Activated naive CD8-positive, alpha-beta T cell treated with anti-CD3 and anti-CD28 coated beads, Interleukin-2, amount 10 ng/mL, durations not matched to agents 7 days and 5 days (primary cell): ENCODE measurements around the gene POU6F2. TPM values are rescaled to one million over a fixed set of nuclear protein-coding genes. Genes with fewer than 3 reads are reported as not detected.

Source experiments
- ATAC-seq: fragments of 150-1000 bp; cut with Tn5 transposase; one replicate; pipeline ENCODE4 v1.10.0; 2021; ENCODE audit warnings: low read depth, moderate library complexity
- POLR2A ChIA-PET: fragments of 350-600 bp; sonication (Branson Sonifier 250); formaldehyde crosslinking; loops from one replicate; lab custom pipeline; 2021; ENCODE audit warnings: antibody characterized with exemption; lab: Charles Lee
- DNase-seq: peaks from one replicate; pipeline ENCODE4 v3.0.0; 2021
- H3K27ac Mint-ChIP-seq: one replicate; pipeline ENCODE4 v1.8.0; 2022; ENCODE audit warnings: mild to moderate bottlenecking, mixed read lengths
- H3K27me3 Mint-ChIP-seq: one replicate; pipeline ENCODE4 v1.8.0; 2022; ENCODE audit warnings: mild to moderate bottlenecking, moderate library complexity, mixed read lengths
- H3K36me3 Mint-ChIP-seq: one replicate; pipeline ENCODE4 v1.8.0; 2021; ENCODE audit warnings: mild to moderate bottlenecking, mixed read lengths
- H3K4me1 Mint-ChIP-seq: one replicate; pipeline ENCODE4 v1.8.0; 2021; ENCODE audit warnings: mixed read lengths
- H3K4me3 Mint-ChIP-seq: one replicate; pipeline ENCODE4 v1.8.0; 2022; ENCODE audit warnings: mild to moderate bottlenecking, moderate library complexity, mixed read lengths
- H3K9me3 Mint-ChIP-seq: one replicate; pipeline ENCODE4 v1.8.0; 2021; ENCODE audit warnings: mixed read lengths
- total RNA-seq, 2 experiments: library from RNA; stranded (reverse); gene quantifications; one replicate each; pipeline ENCODE4 v1.2.3, GENCODE V29; 2021

Gene POU6F2
- total RNA-seq, 2 experiments from 2014 or later, result 0.19 to 0.20 TPM

DNA sequence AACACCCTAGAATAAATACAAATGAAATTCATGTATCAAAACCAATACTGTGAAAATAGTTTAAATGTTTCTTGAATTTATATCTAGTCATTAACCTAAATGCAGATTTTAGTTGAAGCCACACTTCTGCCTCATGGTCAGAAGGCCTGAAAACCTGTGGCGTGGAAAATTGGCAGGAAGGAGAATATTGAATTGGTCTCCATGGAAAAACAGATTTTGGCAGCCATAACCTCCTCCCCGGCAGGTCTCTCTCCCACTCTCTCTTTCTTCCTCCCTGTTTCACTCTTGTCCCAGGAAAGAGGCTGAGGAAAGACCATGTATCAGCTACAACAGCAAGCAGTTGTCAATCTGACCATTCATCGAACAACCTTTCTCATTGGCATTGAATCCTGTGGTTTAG is 427.9 kb downstream of the POU6F2 start:
- Mint-ChIP-seq H3K9me3 (no peaks in the 10 kb centered on the region), H3K4me3 (no peak overlapping the region), H3K27me3 (peaks cover 23% of the 10 kb centered on the region), H3K27ac (no peak overlapping the region), H3K36me3 (no peaks in the 10 kb centered on the region), H3K4me1 (no peaks in the 10 kb centered on the region)
- DNase-seq (no peak), ATAC-seq (no peak)
- POLR2A ChIA-PET, result no interaction called here

DNA sequence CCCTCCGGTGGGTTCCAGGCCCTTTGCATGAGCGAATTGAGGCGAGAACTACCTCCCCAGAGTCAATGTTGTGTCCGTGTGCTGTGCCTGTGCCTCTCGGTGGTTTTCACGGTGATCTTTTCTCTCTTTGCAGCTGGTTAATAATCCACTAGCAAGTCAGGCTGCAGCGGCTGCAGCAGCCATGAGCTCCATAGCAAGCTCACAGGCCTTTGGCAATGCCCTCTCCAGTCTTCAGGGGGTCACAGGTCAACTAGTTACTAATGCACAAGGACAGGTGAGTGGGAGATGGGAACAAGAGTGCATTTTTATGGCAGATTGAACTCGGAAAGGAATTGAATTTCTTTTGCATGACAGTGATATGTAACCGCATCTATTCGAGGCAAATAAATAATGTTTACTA is 428.8 kb downstream of the POU6F2 start:
- Mint-ChIP-seq H3K27ac (no peak overlapping the region), H3K9me3 (no peaks in the 10 kb centered on the region), H3K4me3 (no peak overlapping the region), H3K4me1 (no peaks in the 10 kb centered on the region), H3K27me3 (peaks cover 23% of the 10 kb centered on the region), H3K36me3 (no peaks in the 10 kb centered on the region)
- POLR2A ChIA-PET, result no interaction called here
- DNase-seq, result no peak
- no peak for ATAC-seq

DNA sequence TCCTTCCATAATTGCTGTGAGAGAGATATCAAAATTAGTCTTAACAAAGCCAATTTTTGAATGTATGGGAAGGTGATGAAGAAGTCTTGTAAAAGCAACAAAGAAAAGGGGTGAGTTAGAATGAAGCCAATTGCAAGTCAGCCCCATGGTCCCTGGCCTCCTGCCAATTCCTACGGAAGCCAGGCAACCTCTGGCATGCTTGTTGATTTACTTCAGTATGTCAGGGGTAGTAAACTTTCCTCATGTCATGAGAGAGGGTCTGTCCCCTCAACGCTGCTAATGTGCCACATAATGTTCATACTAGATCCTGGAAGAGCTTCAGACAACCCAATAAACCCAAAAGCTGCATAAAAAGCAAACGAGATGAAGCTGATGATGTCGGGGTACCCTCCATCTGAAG is 429.4 kb downstream of the POU6F2 start:
- Mint-ChIP-seq H3K27ac (no peak overlapping the region), H3K36me3 (no peaks in the 10 kb centered on the region), H3K4me1 (no peaks in the 10 kb centered on the region), H3K4me3 (no peak overlapping the region), H3K9me3 (no peaks in the 10 kb centered on the region), H3K27me3 (peaks cover 23% of the 10 kb centered on the region)
- DNase-seq (no peak), ATAC-seq (no peak)
- POLR2A ChIA-PET, result no interaction called here

DNA sequence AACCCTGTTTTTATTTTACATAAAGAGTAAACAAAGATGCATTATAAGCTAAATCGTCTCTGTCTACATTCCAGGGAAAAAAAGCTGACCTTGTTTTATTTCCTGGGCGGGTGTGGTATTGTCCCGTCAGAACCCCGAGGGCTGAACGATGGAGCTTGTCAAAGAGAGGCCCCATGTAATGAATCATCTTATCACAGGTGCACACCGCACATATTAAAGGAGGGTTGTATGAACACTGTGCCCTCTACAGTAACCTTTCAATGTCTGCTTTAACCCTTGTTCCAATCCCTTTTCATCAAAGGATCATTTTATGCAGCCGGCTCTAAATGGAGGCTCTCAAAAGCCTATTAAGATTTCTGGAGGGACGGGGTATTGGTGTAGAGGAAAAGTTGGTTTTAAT is 430.0 kb downstream of the POU6F2 start:
- POLR2A ChIA-PET, result no interaction called here
- Mint-ChIP-seq H3K27ac (no peak overlapping the region), H3K27me3 (peaks cover 25% of the 10 kb centered on the region), H3K36me3 (no peaks in the 10 kb centered on the region), H3K9me3 (no peaks in the 10 kb centered on the region), H3K4me1 (no peaks in the 10 kb centered on the region), H3K4me3 (no peak overlapping the region)
- ATAC-seq (no peak), DNase-seq (no peak)

DNA sequence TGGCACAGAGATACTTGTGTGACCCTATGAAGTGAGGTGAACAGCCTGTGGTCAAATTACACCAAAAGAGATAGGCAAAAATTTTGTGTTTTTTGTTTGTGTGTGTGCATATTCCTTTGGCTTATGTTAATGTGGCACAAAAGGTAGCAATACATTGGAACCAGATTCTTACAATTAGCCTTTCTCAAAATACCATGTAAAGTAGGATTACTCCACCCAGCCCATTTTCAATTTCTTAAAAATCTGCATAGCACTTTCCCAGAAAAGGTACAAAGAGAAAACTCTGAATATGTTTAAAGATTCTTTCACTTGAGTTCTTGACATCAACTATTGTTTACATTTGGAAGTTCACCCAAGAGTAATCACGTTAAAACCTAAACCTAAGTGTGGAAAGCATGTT is 431.2 kb downstream of the POU6F2 start:
- DNase-seq, result no peak
- Mint-ChIP-seq H3K4me3 (no peak overlapping the region), H3K9me3 (no peaks in the 10 kb centered on the region), H3K27ac (no peak overlapping the region), H3K36me3 (no peaks in the 10 kb centered on the region), H3K4me1 (peaks cover under 1% of the 10 kb centered on the region), H3K27me3 (peaks cover 24% of the 10 kb centered on the region)
- POLR2A ChIA-PET, result no interaction called here
- no peak for ATAC-seq

DNA sequence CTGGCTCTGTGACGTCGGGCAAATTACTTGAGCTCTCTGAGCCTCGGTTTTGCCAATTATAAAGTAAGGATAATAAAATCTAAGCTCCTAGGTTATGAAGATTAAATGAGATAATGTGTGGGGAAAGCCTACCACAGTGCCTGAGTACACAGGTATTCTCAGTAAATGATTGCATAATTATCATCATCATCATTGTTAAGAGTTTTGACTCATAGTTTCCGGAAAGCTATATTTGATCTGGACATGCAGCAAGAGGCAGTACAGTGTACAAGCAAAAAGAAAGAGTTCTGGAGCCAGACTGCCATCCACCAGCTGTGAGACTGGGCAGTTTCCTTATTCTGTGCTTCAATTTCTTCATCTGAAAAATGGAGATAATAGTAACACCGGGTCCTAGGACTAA is 432.9 kb downstream of the POU6F2 start:
- H3K4me1 Mint-ChIP-seq, result peaks cover 3% of the 10 kb centered on the region
- DNase-seq, result no peak
- no peaks in the 10 kb centered on the region for H3K9me3 Mint-ChIP-seq
- H3K27ac Mint-ChIP-seq, result no peak overlapping the region
- no peak overlapping the region for H3K4me3 Mint-ChIP-seq
- no peak for ATAC-seq
- peaks cover 40% of the 10 kb centered on the region for H3K27me3 Mint-ChIP-seq
- no peaks in the 10 kb centered on the region for H3K36me3 Mint-ChIP-seq
- POLR2A ChIA-PET, result no interaction called here

DNA sequence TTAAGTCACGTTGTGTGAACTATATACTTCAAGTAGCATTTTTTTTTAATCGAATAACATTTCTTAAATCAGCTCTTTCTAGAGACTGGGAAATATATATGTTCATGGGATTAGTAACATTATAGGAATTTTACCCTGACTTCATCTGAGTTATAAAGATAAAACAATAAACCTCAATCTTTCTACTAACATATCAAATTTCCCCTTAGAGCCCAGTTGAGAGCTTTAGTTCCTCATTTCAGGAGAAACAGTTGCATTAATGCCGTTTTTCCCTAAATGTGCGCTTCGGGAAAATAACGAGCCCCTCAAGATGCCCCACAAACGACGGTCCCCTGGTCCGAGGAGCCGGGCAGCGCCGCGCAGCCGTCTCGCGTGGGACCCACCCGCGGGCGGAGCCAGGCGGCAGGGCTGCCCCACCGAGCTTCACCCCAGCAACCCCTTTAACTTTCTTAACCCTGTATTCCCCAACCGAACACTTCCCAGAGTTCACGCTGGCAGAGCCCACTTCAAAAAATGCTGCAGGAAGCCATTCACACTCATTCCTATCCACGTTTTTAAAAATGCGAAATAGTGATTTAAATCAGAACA is 436.0 kb downstream of the POU6F2 start:
- H3K9me3 Mint-ChIP-seq, result no peaks in the 10 kb centered on the region
- peaks cover 3% of the 10 kb centered on the region for H3K4me1 Mint-ChIP-seq
- H3K27me3 Mint-ChIP-seq, result peaks cover 44% of the 10 kb centered on the region
- peak overlapping the region; percentile 74 for H3K4me3 Mint-ChIP-seq
- POLR2A ChIA-PET, result no interaction called here
- H3K36me3 Mint-ChIP-seq, result no peaks in the 10 kb centered on the region
- no peak for ATAC-seq
- no peak for DNase-seq
- H3K27ac Mint-ChIP-seq, result no peak overlapping the region

DNA sequence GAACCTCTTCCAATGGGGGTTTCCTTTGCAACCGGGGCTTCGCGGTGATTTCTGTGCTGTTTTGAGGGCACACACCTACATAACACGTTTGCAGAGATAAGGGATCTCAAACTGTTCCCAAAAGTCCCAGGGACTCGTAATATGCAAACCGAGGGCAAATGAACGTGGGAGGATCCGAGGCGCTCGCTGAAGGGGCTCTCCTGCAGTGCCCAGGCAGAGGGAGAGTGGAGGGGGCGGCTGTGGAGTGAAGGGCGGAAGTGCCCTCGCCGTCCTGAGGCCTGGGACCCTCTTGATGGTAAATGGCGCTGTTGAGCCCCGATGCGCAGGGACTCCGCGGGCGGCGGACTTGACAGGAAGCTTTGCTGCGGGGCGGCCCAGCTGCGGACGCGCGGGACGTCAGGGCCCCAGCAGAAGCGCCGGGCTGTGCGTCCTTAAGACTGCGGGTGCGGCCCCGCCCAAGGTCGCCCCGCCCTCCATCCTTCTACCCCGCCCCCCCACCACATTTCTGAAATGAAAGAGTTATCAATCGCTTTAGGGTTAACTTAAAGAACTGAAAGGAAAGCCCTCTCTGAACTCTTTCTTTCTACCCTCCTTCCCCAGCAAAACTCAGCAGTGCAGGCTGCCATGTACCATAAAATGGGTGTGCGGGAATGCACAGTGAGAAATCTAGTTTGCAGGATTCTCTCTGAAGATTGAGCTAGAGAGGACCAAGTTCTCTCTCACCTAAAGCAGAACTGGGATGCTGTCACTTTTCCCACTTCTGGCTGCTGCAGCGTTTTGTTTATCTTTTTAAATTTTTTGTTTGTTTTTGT is 436.7 kb downstream of the POU6F2 start:
- Mint-ChIP-seq H3K27ac (no peak overlapping the region), H3K4me3 (peak overlapping the region; percentile 74), H3K9me3 (no peaks in the 10 kb centered on the region), H3K36me3 (no peaks in the 10 kb centered on the region), H3K27me3 (peaks cover 45% of the 10 kb centered on the region), H3K4me1 (peaks cover 3% of the 10 kb centered on the region)
- DNase-seq (peak; percentile 65), ATAC-seq (peak; percentile 92)
- POLR2A ChIA-PET, result no interaction called here

DNA sequence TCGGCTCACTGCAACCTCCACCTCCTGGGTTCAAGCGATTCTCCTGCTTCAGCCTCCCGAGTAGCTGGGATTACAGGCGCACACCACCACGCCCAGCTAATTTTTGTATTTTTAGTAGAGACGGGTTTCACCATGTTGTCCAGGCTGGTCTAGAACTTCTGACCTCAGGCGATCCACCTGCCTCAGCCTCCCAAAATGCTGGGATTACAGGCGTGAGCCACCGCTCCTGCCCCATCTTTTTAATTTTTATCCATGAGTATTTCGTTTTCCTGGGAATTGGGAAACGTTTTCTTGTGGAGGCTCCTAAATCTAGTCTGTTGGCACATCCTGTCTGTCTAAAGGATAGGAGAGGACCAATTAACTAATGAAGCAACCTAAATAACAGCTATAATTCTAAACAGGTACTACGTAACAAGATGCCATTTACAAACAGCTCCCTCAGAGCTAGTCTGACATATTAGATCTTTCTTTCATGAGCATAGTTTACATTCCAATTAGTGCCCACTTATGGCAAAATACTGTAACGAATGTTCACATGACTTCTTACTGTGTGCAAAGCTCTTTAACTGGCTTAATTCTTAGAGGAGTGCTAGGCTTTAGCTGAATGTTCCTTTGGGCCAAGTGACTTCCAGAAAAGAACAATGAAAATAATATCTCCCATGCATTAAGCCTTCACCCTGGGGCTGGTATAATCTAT is 437.5 kb downstream of the POU6F2 start:
- H3K4me3 Mint-ChIP-seq, result peak overlapping the region; percentile 74
- DNase-seq, result no peak
- peaks cover 49% of the 10 kb centered on the region for H3K27me3 Mint-ChIP-seq
- H3K9me3 Mint-ChIP-seq, result no peaks in the 10 kb centered on the region
- POLR2A ChIA-PET, result no interaction called here
- no peak for ATAC-seq
- H3K4me1 Mint-ChIP-seq, result peaks cover 3% of the 10 kb centered on the region
- no peak overlapping the region for H3K27ac Mint-ChIP-seq
- H3K36me3 Mint-ChIP-seq, result no peaks in the 10 kb centered on the region

DNA sequence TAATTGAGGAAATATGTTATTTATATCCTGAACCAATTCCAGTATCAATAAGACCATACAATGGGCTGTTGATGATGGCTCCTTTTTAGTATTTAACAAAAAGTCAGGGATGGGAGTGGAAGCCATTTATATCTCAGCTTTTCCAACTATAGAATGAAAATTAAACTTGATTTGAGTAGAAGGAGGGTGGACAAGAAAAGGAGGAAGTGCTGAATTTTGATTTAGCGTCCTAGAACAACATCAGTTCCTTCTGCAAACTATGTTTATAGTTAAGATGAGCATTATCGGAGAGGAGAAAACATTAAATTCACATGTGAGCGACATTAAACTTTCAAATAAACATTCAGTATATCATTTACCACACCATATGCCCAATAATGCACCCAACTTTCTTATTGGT is 439.2 kb downstream of the POU6F2 start:
- Mint-ChIP-seq H3K36me3 (no peaks in the 10 kb centered on the region), H3K27me3 (peaks cover 53% of the 10 kb centered on the region), H3K9me3 (no peaks in the 10 kb centered on the region), H3K27ac (no peak overlapping the region), H3K4me3 (no peak overlapping the region), H3K4me1 (peaks cover 3% of the 10 kb centered on the region)
- DNase-seq (no peak), ATAC-seq (no peak)
- POLR2A ChIA-PET, result interaction anchor here (0.7 kb wide), 1 partner anchor 508 kb away, joined by 3 read pairs; the partner anchor contains the start of gene VPS41

DNA sequence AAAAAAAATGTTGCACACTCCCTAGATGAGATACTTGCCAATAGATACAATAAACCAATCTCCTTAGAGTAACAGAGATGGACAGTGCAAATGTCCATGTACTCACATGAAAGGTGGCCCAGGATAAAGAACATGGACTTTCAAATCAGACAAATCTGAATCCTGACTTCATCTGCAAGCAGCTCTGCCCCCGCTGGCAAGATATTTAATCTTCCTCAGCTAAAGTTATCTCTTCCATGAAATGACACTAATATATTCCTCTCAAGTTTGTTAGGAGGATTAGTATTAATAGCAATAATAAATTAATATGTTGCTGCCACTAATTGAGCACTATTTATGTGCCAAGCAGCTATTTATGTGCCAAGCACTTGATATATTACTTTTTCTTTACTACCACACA is 439.9 kb downstream of the POU6F2 start:
- Mint-ChIP-seq H3K36me3 (no peaks in the 10 kb centered on the region), H3K27me3 (peaks cover 50% of the 10 kb centered on the region), H3K27ac (no peak overlapping the region), H3K4me1 (peaks cover 3% of the 10 kb centered on the region), H3K9me3 (no peaks in the 10 kb centered on the region), H3K4me3 (no peak overlapping the region)
- ATAC-seq (no peak), DNase-seq (no peak)
- POLR2A ChIA-PET, result no interaction called here

DNA sequence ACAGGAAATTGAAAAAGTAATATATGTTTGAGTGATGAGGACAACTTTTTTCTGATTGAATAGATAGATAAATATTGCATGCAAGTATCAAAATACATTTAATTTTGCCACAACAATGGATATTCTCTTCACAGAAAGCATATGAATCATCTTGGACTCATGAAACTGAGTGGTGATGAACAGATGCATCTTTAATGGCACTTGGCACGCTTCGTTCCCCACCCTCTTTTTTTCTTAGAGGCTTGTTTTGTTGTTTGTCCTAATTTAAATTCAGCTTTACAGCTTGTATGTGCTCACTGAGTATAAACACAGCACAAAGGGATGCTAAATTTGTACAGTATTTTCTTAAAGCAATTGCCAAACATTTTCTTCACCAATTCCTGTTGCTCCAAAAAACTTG is 443.5 kb downstream of the POU6F2 start:
- Mint-ChIP-seq H3K9me3 (no peaks in the 10 kb centered on the region), H3K4me1 (no peaks in the 10 kb centered on the region), H3K27me3 (peaks cover 33% of the 10 kb centered on the region), H3K27ac (no peak overlapping the region), H3K36me3 (no peaks in the 10 kb centered on the region), H3K4me3 (no peak overlapping the region)
- ATAC-seq (no peak), DNase-seq (no peak)
- POLR2A ChIA-PET, result no interaction called here

DNA sequence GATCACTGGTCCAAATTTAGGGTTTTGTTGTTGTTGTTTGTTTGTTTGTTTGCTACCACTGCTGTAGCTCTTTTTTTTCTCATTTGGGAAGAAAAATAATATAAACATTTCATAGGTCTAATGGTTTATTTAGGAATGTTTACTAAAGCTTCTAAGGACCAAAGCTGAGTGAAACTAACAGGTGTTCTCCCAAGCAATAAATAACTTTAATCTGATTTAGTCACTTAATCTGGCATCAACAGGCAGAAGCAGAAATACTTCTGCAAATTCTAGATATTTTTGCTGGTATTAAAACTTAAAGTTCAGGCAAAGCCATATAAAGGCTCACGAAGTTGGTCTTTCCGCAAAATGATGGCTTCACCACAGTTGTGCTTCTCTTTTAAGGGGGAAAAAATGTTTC is 444.0 kb downstream of the POU6F2 start:
- no peak for DNase-seq
- Mint-ChIP-seq H3K4me1 (no peaks in the 10 kb centered on the region), H3K9me3 (no peaks in the 10 kb centered on the region), H3K27ac (no peak overlapping the region), H3K27me3 (peaks cover 29% of the 10 kb centered on the region), H3K36me3 (no peaks in the 10 kb centered on the region), H3K4me3 (no peak overlapping the region)
- no peak for ATAC-seq
- POLR2A ChIA-PET, result no interaction called here

DNA sequence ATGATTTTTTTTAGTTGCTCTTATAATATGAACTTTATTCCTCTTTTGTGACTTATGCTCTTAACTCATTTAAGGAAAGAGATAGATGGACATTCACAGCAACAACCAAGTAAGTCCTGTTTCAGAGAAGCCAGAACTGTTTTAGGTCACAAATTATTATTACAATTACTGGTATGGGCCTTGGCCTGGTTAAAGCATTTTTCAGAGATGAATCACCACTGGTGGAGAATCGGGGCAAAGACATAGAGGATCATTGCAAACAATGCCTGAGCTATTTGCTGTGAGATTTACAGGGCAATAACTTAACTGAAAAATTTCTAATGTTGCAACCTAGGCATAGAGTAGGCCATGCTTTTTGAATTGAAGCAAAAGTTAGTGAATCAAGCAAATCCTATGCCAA is 450.5 kb downstream of the POU6F2 start:
- H3K27ac Mint-ChIP-seq, result no peak overlapping the region
- no peaks in the 10 kb centered on the region for H3K36me3 Mint-ChIP-seq
- POLR2A ChIA-PET, result no interaction called here
- peaks cover 13% of the 10 kb centered on the region for H3K27me3 Mint-ChIP-seq
- H3K4me1 Mint-ChIP-seq, result no peaks in the 10 kb centered on the region
- no peak overlapping the region for H3K4me3 Mint-ChIP-seq
- ATAC-seq (no peak), DNase-seq (no peak)
- peaks cover 1% of the 10 kb centered on the region for H3K9me3 Mint-ChIP-seq
